Neural crest cell (in vitro differentiated cells): ENCODE measurements around the gene BIRC2. TPM values are rescaled to one million over a fixed set of nuclear protein-coding genes. Genes with fewer than 3 reads are reported as not detected.

Source experiments
- DNase-seq: peaks from one replicate; pipeline ENCODE4 v3.0.0; 2021; ENCODE audit warnings: low read depth, mixed read lengths, low spot score
- H3K27ac Mint-ChIP-seq: one replicate; pipeline ENCODE4 v1.8.0; 2021; ENCODE audit warnings: mild to moderate bottlenecking, mixed read lengths; ENCODE audit not compliant: unreplicated experiment
- H3K27me3 Mint-ChIP-seq: 2 replicates; pipeline ENCODE4 v1.8.0; 2021; ENCODE audit warnings: low read depth, mild to moderate bottlenecking, mixed read lengths
- H3K36me3 Mint-ChIP-seq: 2 replicates; pipeline ENCODE4 v1.8.0; 2021; ENCODE audit warnings: low read depth, mild to moderate bottlenecking, mixed read lengths
- H3K4me1 Mint-ChIP-seq: 2 replicates; pipeline ENCODE4 v1.8.0; 2021; ENCODE audit warnings: mixed read lengths
- H3K4me3 Mint-ChIP-seq: one replicate; pipeline ENCODE4 v1.8.0; 2021; ENCODE audit warnings: mild to moderate bottlenecking, mixed read lengths
- H3K9me3 Mint-ChIP-seq: 2 replicates; pipeline ENCODE4 v1.8.0; 2021; ENCODE audit warnings: mixed read lengths
- CTCF ChIP-seq: fragments of 200-600 bp; sonication (generic); conservative IDR thresholded peaks from 2 replicates; pipeline ENCODE4 v1.5.0; 2021; ENCODE audit warnings: antibody characterized with exemption, mild to moderate bottlenecking
- total RNA-seq: library from RNA; stranded (reverse); gene quantifications from 2 replicates; pipeline ENCODE4 v1.2.1, GENCODE V29; 2021

The BIRC2 gene
- total RNA-seq, 1 donor from 2014 or later = 42.6 TPM

- Mint-ChIP-seq H3K4me1 (peaks cover 19% of the 10 kb centered on the region), H3K36me3 (no peaks in the 10 kb centered on the region), H3K9me3 (no peaks in the 10 kb centered on the region), H3K4me3 (no peak overlapping the region), H3K27me3 (peaks cover 14% of the 10 kb centered on the region), H3K27ac (no peak overlapping the region)
- TF ChIP-seq CTCF = no peak
- no peak for DNase-seq
Measured at GRCh38 chr11:102318469-102318868, 28.5 kb upstream of the BIRC2 start.

- Mint-ChIP-seq H3K4me1 (peaks cover 19% of the 10 kb centered on the region), H3K36me3 (no peaks in the 10 kb centered on the region), H3K27me3 (peaks cover 14% of the 10 kb centered on the region), H3K4me3 (no peak overlapping the region), H3K27ac (no peak overlapping the region), H3K9me3 (no peaks in the 10 kb centered on the region)
- TF ChIP-seq CTCF = no peak
- no peak for DNase-seq
Measured at GRCh38 chr11:102319544-102319943, 27.5 kb upstream of the BIRC2 start.

GRCh38 chr11:102320188-102320587 lies 26.8 kb upstream of the BIRC2 start:
- no peak for DNase-seq

GRCh38 chr11:102320679-102321078 lies 26.3 kb upstream of the BIRC2 start:
- Mint-ChIP-seq H3K9me3 (no peaks in the 10 kb centered on the region), H3K27ac (peak overlapping the region; percentile 28), H3K4me1 (peaks cover 19% of the 10 kb centered on the region), H3K4me3 (no peak overlapping the region), H3K36me3 (no peaks in the 10 kb centered on the region), H3K27me3 (peaks cover 14% of the 10 kb centered on the region)
- no peak for TF ChIP-seq CTCF
- DNase-seq = no peak

More at GRCh38 chr11:102320188-102320587, 26.8 kb upstream of the BIRC2 start:
- Mint-ChIP-seq H3K9me3 (no peaks in the 10 kb centered on the region), H3K27ac (no peak overlapping the region), H3K27me3 (peaks cover 14% of the 10 kb centered on the region), H3K4me1 (peaks cover 19% of the 10 kb centered on the region), H3K4me3 (no peak overlapping the region), H3K36me3 (no peaks in the 10 kb centered on the region)
- no peak for TF ChIP-seq CTCF

GRCh38 chr11:102322560-102322959 lies 24.5 kb upstream of the BIRC2 start:
- no peak for TF ChIP-seq CTCF
- DNase-seq = no peak
- no peaks in the 10 kb centered on the region for H3K9me3 Mint-ChIP-seq
- H3K27ac Mint-ChIP-seq = no peak overlapping the region
- H3K27me3 Mint-ChIP-seq = peaks cover 4% of the 10 kb centered on the region
- H3K36me3 Mint-ChIP-seq = no peaks in the 10 kb centered on the region
- H3K4me1 Mint-ChIP-seq = peaks cover 12% of the 10 kb centered on the region
- no peak overlapping the region for H3K4me3 Mint-ChIP-seq
